Mesodermal cell (in vitro differentiated cells): Measurements from ENCODE around the gene CEACAM6.

Source experiments
- H3K27ac ChIP-seq: 2 replicates; pipeline ENCODE4 v1.7.0; 2013; ENCODE audit warnings: mild to moderate bottlenecking, low read depth, low read length, moderate library complexity; ENCODE audit not compliant: severe bottlenecking
- H3K36me3 ChIP-seq: 2 replicates; pipeline ENCODE4 v1.7.1; 2013; ENCODE audit warnings: mild to moderate bottlenecking, low read length, moderate library complexity; ENCODE audit not compliant: control insufficient read depth, insufficient read depth
- H3K4me1 ChIP-seq: one replicate; pipeline ENCODE4 v1.7.1; 2013; ENCODE audit warnings: mild to moderate bottlenecking, low read length; ENCODE audit not compliant: insufficient read depth, control insufficient read depth, poor library complexity, severe bottlenecking
- H3K4me3 ChIP-seq: 2 replicates; pipeline ENCODE4 v1.7.0; 2013; ENCODE audit warnings: low read length, control low read depth, mild to moderate bottlenecking; ENCODE audit not compliant: insufficient read depth, poor library complexity, severe bottlenecking; ENCODE audit errors: extremely low read depth
- H3K9me3 ChIP-seq: 2 replicates; pipeline ENCODE4 v1.7.1; 2013; ENCODE audit warnings: mild to moderate bottlenecking, low read length, moderate library complexity; ENCODE audit not compliant: control insufficient read depth
- WGBS, 2 experiments: methylation state at CpG; one replicate each; pipeline ENCODE4 v1.1.5; 2013; ENCODE audit warnings: missing lambda C conversion rate in 2 of 2; ENCODE audit not compliant: insufficient coverage in 2 of 2; 5-methylcytosine and 5-hydroxymethylcytosine counted together

The CEACAM6 gene

GRCh38 chr19:41720103-41720502 is 35.2 kb upstream of the CEACAM6 start:
- Histone ChIP-seq H3K27ac (no peak overlapping the region), H3K4me3 (no peak overlapping the region), H3K9me3 (no peaks in the 10 kb centered on the region), H3K4me1 (no peaks in the 10 kb centered on the region), H3K36me3 (no peaks in the 10 kb centered on the region)
- 65 to 85% methylated on average over 2 of the region's 3 CpGs for WGBS, 2 experiments

- Histone ChIP-seq H3K36me3 (no peaks in the 10 kb centered on the region), H3K9me3 (no peaks in the 10 kb centered on the region), H3K27ac (no peak overlapping the region), H3K4me3 (no peak overlapping the region), H3K4me1 (no peaks in the 10 kb centered on the region)
- 32% methylated on average over 4 to 5 of the region's 5 CpGs for WGBS, 2 experiments
Observed at GRCh38 chr19:41726493-41726892, 28.8 kb upstream of the CEACAM6 start.

- no peak overlapping the region for H3K27ac ChIP-seq
- H3K4me3 ChIP-seq, result no peak overlapping the region
- no peaks in the 10 kb centered on the region for H3K9me3 ChIP-seq
- WGBS, 2 experiments, result 78 to 87% methylated on average over 4 of the region's 4 CpGs
- H3K4me1 ChIP-seq, result no peaks in the 10 kb centered on the region
- no peaks in the 10 kb centered on the region for H3K36me3 ChIP-seq
Observed at GRCh38 chr19:41734156-41734555, 21.2 kb upstream of the CEACAM6 start.

- Histone ChIP-seq H3K36me3 (no peaks in the 10 kb centered on the region), H3K4me1 (no peaks in the 10 kb centered on the region), H3K9me3 (no peaks in the 10 kb centered on the region), H3K4me3 (no peak overlapping the region), H3K27ac (no peak overlapping the region)
- 100% methylated on average over 1 of the region's 3 CpGs; no CpG with 5 or more reads in 1 of the 2 experiments for WGBS, 2 experiments
Observed at GRCh38 chr19:41734585-41734984, 20.7 kb upstream of the CEACAM6 start.

GRCh38 chr19:41735071-41735600 is 20.2 kb upstream of the CEACAM6 start:
- H3K9me3 ChIP-seq, result no peaks in the 10 kb centered on the region
- no peaks in the 10 kb centered on the region for H3K4me1 ChIP-seq
- no peaks in the 10 kb centered on the region for H3K36me3 ChIP-seq
- no peak overlapping the region for H3K4me3 ChIP-seq
- H3K27ac ChIP-seq, result no peak overlapping the region
- WGBS, 2 experiments, result 65 to 100% methylated on average over 2 of the region's 5 CpGs

- 40 to 46% methylated on average over 3 of the region's 3 CpGs for WGBS, 2 experiments
- H3K4me3 ChIP-seq, result no peak overlapping the region
- no peak overlapping the region for H3K27ac ChIP-seq
- no peaks in the 10 kb centered on the region for H3K9me3 ChIP-seq
- no peaks in the 10 kb centered on the region for H3K4me1 ChIP-seq
- H3K36me3 ChIP-seq, result no peaks in the 10 kb centered on the region
Observed at GRCh38 chr19:41739361-41739760, 16.0 kb upstream of the CEACAM6 start.

- WGBS, 2 experiments, result 68 to 71% methylated on average over 5 of the region's 5 CpGs
- no peak overlapping the region for H3K27ac ChIP-seq
- no peaks in the 10 kb centered on the region for H3K36me3 ChIP-seq
- H3K4me1 ChIP-seq, result no peaks in the 10 kb centered on the region
- no peaks in the 10 kb centered on the region for H3K9me3 ChIP-seq
- no peak overlapping the region for H3K4me3 ChIP-seq
Observed at GRCh38 chr19:41740415-41741243, 14.7 kb upstream of the CEACAM6 start.

- H3K4me1 ChIP-seq, result no peaks in the 10 kb centered on the region
- H3K4me3 ChIP-seq, result no peak overlapping the region
- H3K36me3 ChIP-seq, result no peaks in the 10 kb centered on the region
- 60 to 65% methylated on average over 1 to 2 of the region's 2 CpGs for WGBS, 2 experiments
- no peaks in the 10 kb centered on the region for H3K9me3 ChIP-seq
- H3K27ac ChIP-seq, result no peak overlapping the region
Observed at GRCh38 chr19:41741244-41741554, 14.1 kb upstream of the CEACAM6 start.

GRCh38 chr19:41744850-41745249 is 10.5 kb upstream of the CEACAM6 start:
- 66% methylated on average over 3 of the region's 4 CpGs; no CpG with 5 or more reads in 1 of the 2 experiments for WGBS, 2 experiments
- Histone ChIP-seq H3K4me1 (no peaks in the 10 kb centered on the region), H3K27ac (no peak overlapping the region), H3K4me3 (no peak overlapping the region), H3K9me3 (no peaks in the 10 kb centered on the region), H3K36me3 (no peaks in the 10 kb centered on the region)

- no peaks in the 10 kb centered on the region for H3K36me3 ChIP-seq
- no peak overlapping the region for H3K4me3 ChIP-seq
- 72 to 93% methylated on average over 2 to 3 of the region's 5 CpGs for WGBS, 2 experiments
- H3K27ac ChIP-seq, result no peak overlapping the region
- H3K9me3 ChIP-seq, result no peaks in the 10 kb centered on the region
- no peaks in the 10 kb centered on the region for H3K4me1 ChIP-seq
Observed at GRCh38 chr19:41745756-41746155, 9.6 kb upstream of the CEACAM6 start.

GRCh38 chr19:41746593-41747227 is 8.6 kb upstream of the CEACAM6 start:
- Histone ChIP-seq H3K4me1 (no peaks in the 10 kb centered on the region), H3K27ac (no peak overlapping the region), H3K4me3 (no peak overlapping the region), H3K9me3 (no peaks in the 10 kb centered on the region), H3K36me3 (no peaks in the 10 kb centered on the region)
- WGBS, 2 experiments, result 48 to 59% methylated on average over 3 to 4 of the region's 11 CpGs
